ENCODE results near the gene LNX1.

DNA sequence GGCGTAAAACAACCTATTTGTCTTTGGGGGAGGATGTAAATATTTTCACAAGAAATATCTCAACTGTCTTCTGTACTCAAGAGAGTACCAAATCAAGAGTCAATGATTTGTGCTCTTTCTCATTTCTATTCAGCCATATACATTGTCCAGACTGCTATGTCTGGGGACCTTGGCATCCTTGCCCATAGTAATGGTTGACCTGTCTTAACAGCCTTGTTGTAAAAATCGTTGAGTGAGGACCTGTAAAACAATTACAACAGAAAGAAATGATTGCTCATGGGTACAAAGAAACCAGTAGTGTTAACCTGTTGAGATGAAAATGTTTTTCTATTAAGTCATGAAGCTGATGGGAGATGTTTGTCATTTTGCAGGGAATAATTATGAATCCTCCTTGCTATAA lies 56.6 kb downstream of the LNX1 start:
- TF ChIP-seq, protein P1, sequence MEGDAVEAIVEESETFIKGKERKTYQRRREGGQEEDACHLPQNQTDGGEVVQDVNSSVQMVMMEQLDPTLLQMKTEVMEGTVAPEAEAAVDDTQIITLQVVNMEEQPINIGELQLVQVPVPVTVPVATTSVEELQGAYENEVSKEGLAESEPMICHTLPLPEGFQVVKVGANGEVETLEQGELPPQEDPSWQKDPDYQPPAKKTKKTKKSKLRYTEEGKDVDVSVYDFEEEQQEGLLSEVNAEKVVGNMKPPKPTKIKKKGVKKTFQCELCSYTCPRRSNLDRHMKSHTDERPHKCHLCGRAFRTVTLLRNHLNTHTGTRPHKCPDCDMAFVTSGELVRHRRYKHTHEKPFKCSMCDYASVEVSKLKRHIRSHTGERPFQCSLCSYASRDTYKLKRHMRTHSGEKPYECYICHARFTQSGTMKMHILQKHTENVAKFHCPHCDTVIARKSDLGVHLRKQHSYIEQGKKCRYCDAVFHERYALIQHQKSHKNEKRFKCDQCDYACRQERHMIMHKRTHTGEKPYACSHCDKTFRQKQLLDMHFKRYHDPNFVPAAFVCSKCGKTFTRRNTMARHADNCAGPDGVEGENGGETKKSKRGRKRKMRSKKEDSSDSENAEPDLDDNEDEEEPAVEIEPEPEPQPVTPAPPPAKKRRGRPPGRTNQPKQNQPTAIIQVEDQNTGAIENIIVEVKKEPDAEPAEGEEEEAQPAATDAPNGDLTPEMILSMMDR (IDR thresholded peaks at IDR 0.05): no peak
- no peak for TF ChIP-seq ZFX (IDR thresholded peaks at IDR 0.05; ENCODE audit: borderline replicate concordance)
